ENCODE results near the gene GRIN2A.

GRCh38 chr16:10121897-10122425 lies 60.3 kb downstream of the GRIN2A start:
- TF ChIP-seq CTCF (IDR thresholded peaks at IDR 0.05) (no peak), ZFX (IDR thresholded peaks at IDR 0.05; ENCODE audit: borderline replicate concordance) (no peak)
